H1 (cell line): Measurements from ENCODE around the gene MRPS6. TPM values are rescaled to one million over a fixed set of nuclear protein-coding genes. Genes with fewer than 3 reads are reported as not detected.

Experiments
- CTCF ChIA-PET: fragments of 300-600 bp; sonication (Branson Sonifier 250); formaldehyde crosslinking; loops from one replicate; lab custom pipeline; 2021; ENCODE audit not compliant: partially characterized antibody; lab: Charles Lee
- POLR2A ChIA-PET: fragments of 300-600 bp; sonication (Branson Sonifier 250); formaldehyde crosslinking; loops from one replicate; lab custom pipeline; 2021; ENCODE audit warnings: inconsistent platforms; ENCODE audit not compliant: partially characterized antibody; lab: Charles Lee
- DNase-seq, 2 experiments: peaks; one replicate each; pipeline versions ENCODE4 v3.0.0 to v3.0.0-alpha.2; 2010 to 2022; ENCODE audit warnings: low spot score in 2 of 2, low read depth in 1 of 2, mixed read lengths in 1 of 2
- FAIRE-seq: peaks from 2 replicates; lab custom pipeline; 2011; peaks lifted over from hg19 to GRCh38; lab: Jason Lieb, UNC
- H2AFZ ChIP-seq: 2 replicates; pipeline ENCODE4 v1.8.1; 2012; ENCODE audit warnings: low read length, inconsistent platforms
- H2AK5ac ChIP-seq: 2 replicates; pipeline ENCODE4 v1.6.1; 2013; ENCODE audit warnings: low read depth, low read length
- H2BK120ac ChIP-seq: replicated peaks from 2 replicates; pipeline ENCODE3; 2013; ENCODE audit warnings: low read depth, low read length, inconsistent platforms
- H2BK12ac ChIP-seq: 2 replicates; pipeline ENCODE4 v1.6.1; 2013; ENCODE audit warnings: low read depth, low read length
- H2BK15ac ChIP-seq: 2 replicates; pipeline ENCODE4 v1.6.1; 2013; ENCODE audit warnings: low read length
- H2BK20ac ChIP-seq: 2 replicates; pipeline ENCODE4 v1.6.1; 2013; ENCODE audit warnings: low read length
- H2BK5ac ChIP-seq: 2 replicates; pipeline ENCODE4 v1.6.1; 2013; ENCODE audit warnings: low read depth, low read length
- H3K14ac ChIP-seq: 2 replicates; pipeline ENCODE4 v1.6.1; 2013; ENCODE audit warnings: inconsistent platforms; ENCODE audit not compliant: insufficient read length
- H3K18ac ChIP-seq: 2 replicates; pipeline ENCODE4 v1.6.1; 2013; ENCODE audit warnings: low read length; ENCODE audit errors: extremely low read depth
- H3K23ac ChIP-seq: 2 replicates; pipeline ENCODE4 v1.6.1; 2013; ENCODE audit warnings: inconsistent platforms; ENCODE audit not compliant: insufficient read length
- H3K23me2 ChIP-seq: 2 replicates; pipeline ENCODE4 v1.6.1; 2013; ENCODE audit warnings: low read depth, low read length
- H3K27ac ChIP-seq: 2 replicates; pipeline ENCODE4 v1.6.1; 2011; ENCODE audit warnings: low read depth, low read length, inconsistent platforms
- H3K27me3 ChIP-seq, 4 experiments: replicated peaks in 1 of 4; 1 replicate in 1 of 4; 2 replicates in 3 of 4; pipeline versions ENCODE4 v1.6.1 to v1.8.1; 2011 to 2013; ENCODE audit warnings: low read length in 3 of 4, mild to moderate bottlenecking in 3 of 4, inconsistent platforms in 2 of 4, mixed read lengths in 2 of 4, moderate library complexity in 1 of 4; ENCODE audit not compliant: control insufficient read depth in 3 of 4, insufficient read depth in 3 of 4; ENCODE audit errors: extremely low read depth in 1 of 4
- H3K36me3 ChIP-seq, 4 experiments: 2 replicates each; pipeline versions ENCODE4 v1.6.1 to v1.8.1; 2011 to 2013; ENCODE audit warnings: mild to moderate bottlenecking in 4 of 4, low read length in 3 of 4, moderate library complexity in 2 of 4, control low read depth in 1 of 4, inconsistent platforms in 1 of 4; ENCODE audit not compliant: insufficient read depth in 4 of 4, control insufficient read depth in 2 of 4
- H3K4ac ChIP-seq: replicated peaks from 2 replicates; pipeline ENCODE3; 2013; ENCODE audit warnings: low read length, low read depth, mixed read lengths, inconsistent platforms; ENCODE audit not compliant: insufficient read length
- H3K4me1 ChIP-seq, 4 experiments: replicated peaks in 1 of 4; 1 replicate in 1 of 4; 2 replicates in 3 of 4; pipeline versions ENCODE4 v1.6.1 to v1.8.1; 2011 to 2013; ENCODE audit warnings: low read length in 3 of 4, inconsistent platforms in 2 of 4, mixed read lengths in 1 of 4; ENCODE audit not compliant: insufficient read depth in 4 of 4, control insufficient read depth in 3 of 4
- H3K4me2 ChIP-seq, 2 experiments: 2 replicates each; pipeline versions ENCODE4 v1.6.1 to v1.8.1; 2011 to 2013; ENCODE audit warnings: low read depth in 2 of 2, low read length in 2 of 2, control low read depth in 1 of 2, inconsistent platforms in 1 of 2, mild to moderate bottlenecking in 1 of 2; ENCODE audit not compliant: insufficient read depth in 1 of 2
- H3K4me3 ChIP-seq, 4 experiments: fragments of 200-600, 300-600 bp in 1 of 4; sonication (generic), shearing (Covaris generic), sonication (Bioruptor Twin) in 1 of 4; 2 replicates each; pipeline versions ENCODE4 v1.5.1 to v1.8.1; 2011 to 2016; ENCODE audit warnings: low read length in 4 of 4, low read depth in 3 of 4, control low read depth in 2 of 4, inconsistent platforms in 2 of 4, mild to moderate bottlenecking in 2 of 4, mixed read lengths in 1 of 4, moderate library complexity in 1 of 4; ENCODE audit not compliant: insufficient read depth in 2 of 4; ENCODE audit errors: extremely low read depth in 1 of 4
- H3K56ac ChIP-seq: replicated peaks from 2 replicates; pipeline ENCODE3; 2013; ENCODE audit warnings: low read depth, mild to moderate bottlenecking, mixed read lengths, low read length, inconsistent platforms; ENCODE audit not compliant: insufficient read length
- H3K79me1 ChIP-seq: 2 replicates; pipeline ENCODE4 v1.6.1; 2013; ENCODE audit warnings: low read depth, low read length, control low read depth
- H3K79me2 ChIP-seq, 2 experiments: 2 replicates each; pipeline versions ENCODE4 v1.6.1 to v1.8.1; 2012 to 2013; ENCODE audit warnings: low read length in 2 of 2, mild to moderate bottlenecking in 2 of 2, inconsistent platforms in 1 of 2; ENCODE audit not compliant: insufficient read depth in 2 of 2, control insufficient read depth in 1 of 2
- H3K9ac ChIP-seq, 4 experiments: replicated peaks in 1 of 4; 1 replicate in 1 of 4; 2 replicates in 3 of 4; pipeline versions ENCODE4 v1.6.1 to v1.8.1; 2011 to 2013; ENCODE audit warnings: low read depth in 3 of 4, low read length in 3 of 4, control low read depth in 2 of 4, mild to moderate bottlenecking in 2 of 4, moderate library complexity in 2 of 4, inconsistent platforms in 1 of 4; ENCODE audit errors: extremely low read depth in 1 of 4
- H3K9me3 ChIP-seq, 2 experiments: 2 replicates each; pipeline versions ENCODE4 v1.6.1 to v1.8.1; 2012 to 2013; ENCODE audit warnings: mild to moderate bottlenecking in 2 of 2, moderate library complexity in 2 of 2, control low read depth in 1 of 2, inconsistent platforms in 1 of 2, low read depth in 1 of 2, low read length in 1 of 2, mixed read lengths in 1 of 2; ENCODE audit not compliant: insufficient read depth in 2 of 2
- H4K20me1 ChIP-seq, 2 experiments: replicated peaks in 1 of 2; 2 replicates each; pipeline versions ENCODE3 to v1.8.1; 2011 to 2013; ENCODE audit warnings: inconsistent platforms in 2 of 2, low read length in 2 of 2, mild to moderate bottlenecking in 1 of 2; ENCODE audit not compliant: insufficient read depth in 2 of 2, control insufficient read depth in 1 of 2
- H4K5ac ChIP-seq: 2 replicates; pipeline ENCODE4 v1.6.1; 2013; ENCODE audit warnings: low read length, low read depth, mixed read lengths, inconsistent platforms; ENCODE audit not compliant: insufficient read length
- H4K8ac ChIP-seq: 2 replicates; pipeline ENCODE4 v1.8.0; 2013; ENCODE audit warnings: mild to moderate bottlenecking, moderate library complexity, low read length, inconsistent platforms; ENCODE audit not compliant: insufficient read depth; ENCODE audit errors: extremely low read depth
- H4K91ac ChIP-seq: replicated peaks from 2 replicates; pipeline ENCODE3; 2013; ENCODE audit warnings: low read length, mixed read lengths, inconsistent platforms; ENCODE audit not compliant: insufficient read length
- CHD2 ChIP-seq: IDR thresholded peaks from 2 replicates; pipeline ENCODE4 v1.6.1; 2012; ENCODE audit warnings: low read length, improper control_type of control experiment
- CTBP2 ChIP-seq: IDR thresholded peaks from 2 replicates; pipeline ENCODE4 v1.7.0; 2011; ENCODE audit warnings: borderline replicate concordance, mild to moderate bottlenecking, moderate library complexity, mixed read lengths, low read length; ENCODE audit not compliant: insufficient read depth, insufficient read length
- CTCF ChIP-seq, 3 experiments: IDR thresholded peaks; 1 replicate in 2 of 3; 2 replicates in 1 of 3; pipeline versions ENCODE4 v1.5.1 to v1.6.1; 2011; ENCODE audit warnings: low read length in 3 of 3, mild to moderate bottlenecking in 3 of 3, inconsistent platforms in 2 of 3, low read depth in 1 of 3, moderate library complexity in 1 of 3; ENCODE audit not compliant: insufficient read depth in 1 of 3; ENCODE audit errors: control extremely low read depth in 1 of 3
- PHF8 ChIP-seq: fragments of 200-600 bp; sonication (generic); conservative IDR thresholded peaks from 2 replicates; pipeline ENCODE4 v1.7.1; 2012; ENCODE audit warnings: low read depth, mild to moderate bottlenecking, inconsistent platforms, low read length, moderate library complexity
- POU5F1 ChIP-seq: IDR thresholded peaks from 2 replicates; pipeline ENCODE4 v1.6.1; 2011; ENCODE audit warnings: low read depth, mild to moderate bottlenecking, low read length, moderate library complexity
- SIRT6 ChIP-seq: IDR thresholded peaks from one replicate; pipeline ENCODE4 v1.7.1; 2012; ENCODE audit warnings: low read length, inconsistent platforms
- TCF12 ChIP-seq: IDR thresholded peaks from 2 replicates; pipeline ENCODE4 v1.6.1; 2011; ENCODE audit warnings: low read depth, mild to moderate bottlenecking, low read length
- TEAD4 ChIP-seq: IDR thresholded peaks from 2 replicates; pipeline ENCODE4 v1.6.1; 2012; ENCODE audit warnings: low read depth, low read length, inconsistent platforms, mixed read lengths
- USF2 ChIP-seq: IDR thresholded peaks from 2 replicates; pipeline ENCODE4 v1.6.1; 2011; ENCODE audit warnings: low read length, improper control_type of control experiment
- WGBS, 2 experiments: shearing (Covaris generic) in 1 of 2; methylation state at CpG; one replicate each; pipeline versions ENCODE4 v1.1.6 to v1.1.7; 2013 to 2015; ENCODE audit warnings: low lambda C conversion rate in 2 of 2, mixed read lengths in 2 of 2, inconsistent platforms in 1 of 2, low coverage in 1 of 2, missing lambda C conversion rate in 1 of 2; ENCODE audit not compliant: insufficient replicate concordance in 2 of 2, insufficient coverage in 1 of 2, insufficient read length in 1 of 2; ENCODE audit errors: extremely low coverage in 1 of 2, missing lambda C conversion rate in 1 of 2; 5-methylcytosine and 5-hydroxymethylcytosine counted together
- polyA plus RNA-seq, 7 experiments: library from polyadenylated mRNA; depleted of rRNA in 3 of 7; stranded (reverse) in 5 of 7; unstranded in 2 of 7; fragments of >200 nt in 5 of 7; fragments of 200-250 nt in 2 of 7; gene quantifications; 1 replicate in 5 of 7; 2 replicates in 1 of 7; 4 replicates in 1 of 7; pipeline versions ENCODE4 v1.2.1 to v1.2.3, GENCODE V29; 2011 to 2013; ENCODE audit warnings: missing spikeins in 2 of 7, mixed read lengths in 2 of 7
- total RNA-seq: library from RNA; stranded (reverse); fragmentation: NEBNext Ultra II Directional; extraction: Animal tissue kit (Norgen Biotek cat#: 25700); gene quantifications from 2 replicates; pipeline ENCODE4 v1.2.1, GENCODE V29; 2021

Gene MRPS6
- total and polyA plus RNA-seq, 2 of the 8 experiments (the other 6 are each of a cell fraction or from before 2014, with no cell fraction given) = 62.7 to 156 TPM

DNA sequence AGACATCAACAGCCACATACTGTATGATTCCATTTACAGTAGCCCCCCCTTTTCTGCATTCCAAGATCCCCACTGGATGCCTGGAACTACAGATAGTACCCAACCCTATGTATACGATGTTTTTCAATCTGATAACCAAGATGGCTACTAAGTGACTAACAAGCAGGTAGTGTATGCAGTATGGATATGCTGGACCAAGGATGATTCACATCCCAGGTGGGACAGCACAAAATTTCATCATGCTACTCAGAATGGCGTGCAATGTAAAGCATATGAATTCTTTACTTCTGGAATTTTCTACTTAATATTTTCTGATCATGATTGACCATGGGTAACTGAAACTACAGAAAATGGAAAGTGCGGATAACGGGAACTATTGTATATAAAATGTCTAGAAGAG is 30.0 kb upstream of the MRPS6 start:
- no peaks in the 10 kb centered on the region for H3K9me3 ChIP-seq
- H2BK15ac ChIP-seq = no peak overlapping the region
- H3K79me1 ChIP-seq = no peaks in the 10 kb centered on the region; the same call in 1 of the 2 replicates
- H3K27ac ChIP-seq = no peak overlapping the region
- DNase-seq (no peak), FAIRE-seq (no peak)
- no peak overlapping the region for H3K56ac ChIP-seq
- no peak overlapping the region for H4K5ac ChIP-seq
- H2AK5ac ChIP-seq = no peak overlapping the region
- H3K36me3 ChIP-seq = no peaks in the 10 kb centered on the region
- no peak overlapping the region for H2BK20ac ChIP-seq
- H2BK12ac ChIP-seq = no peak overlapping the region
- no peaks in the 10 kb centered on the region for H3K23me2 ChIP-seq
- no peak overlapping the region for H2AFZ ChIP-seq
- H3K27me3 ChIP-seq = no peaks in the 10 kb centered on the region
- H3K79me2 ChIP-seq = no peaks in the 10 kb centered on the region
- no peak overlapping the region for H3K14ac ChIP-seq
- ChIA-PET POLR2A (no interaction called here), CTCF (no interaction called here)
- WGBS, 2 experiments = 88% methylated on average over 4 of the region's 4 CpGs; no CpG with 5 or more reads in 1 of the 2 experiments
- no peak overlapping the region for H4K8ac ChIP-seq
- no peak overlapping the region for H3K4me3 ChIP-seq
- H3K4me2 ChIP-seq = no peak overlapping the region
- H3K9ac ChIP-seq = no peak overlapping the region
- no peaks in the 10 kb centered on the region for H3K4me1 ChIP-seq
- H3K4ac ChIP-seq = no peak overlapping the region
- no peak overlapping the region for H4K91ac ChIP-seq
- H2BK120ac ChIP-seq = no peak overlapping the region
- H4K20me1 ChIP-seq = no peaks in the 10 kb centered on the region
- H2BK5ac ChIP-seq = no peak overlapping the region
- no peak overlapping the region for H3K18ac ChIP-seq
- H3K23ac ChIP-seq = no peak overlapping the region
- TF ChIP-seq USF2 (no peak), SIRT6 (no peak), TCF12 (no peak), CTCF (IDR thresholded peaks at IDR 0.05; ENCODE audit: control extremely low read depth in 1 of 3, insufficient read depth in 1 of 3, low read depth in 1 of 3, low read length in 3 of 3) (no peak), PHF8 (no peak), CTBP2 (no peak), CHD2 (no peak), POU5F1 (no peak), TEAD4 (no peak)
